Activated CD8-positive, alpha-beta T cell treated with anti-CD3 and anti-CD28 coated beads, Interleukin-2, amount 10 ng/mL, durations not matched to agents 7 days and 5 days (primary cell): ENCODE results near the gene INPP5J. TPM values are rescaled to one million over a fixed set of nuclear protein-coding genes. Genes with fewer than 3 reads are reported as not detected.
"Not testable (repeated sequence)": the region's sequence is repeated elsewhere in the genome, so short reads cannot be mapped to it uniquely, and the experiment has no call there.

Experiments used
- ATAC-seq: fragments of 150-1000 bp; cut with Tn5 transposase; one replicate; pipeline ENCODE4 v1.10.0; 2021; ENCODE audit warnings: moderate library complexity
- CTCF ChIA-PET: fragments of 350-600 bp; sonication (Branson Sonifier 250); formaldehyde crosslinking; loops from one replicate; lab custom pipeline; 2021; ENCODE audit warnings: antibody characterized with exemption; lab: Charles Lee
- POLR2A ChIA-PET: fragments of 350-600 bp; sonication (Branson Sonifier 250); formaldehyde crosslinking; loops from one replicate; lab custom pipeline; 2021; ENCODE audit warnings: antibody characterized with exemption; lab: Charles Lee
- DNase-seq: peaks from one replicate; pipeline ENCODE4 v3.0.0-alpha.2; 2020
- H3K27ac Mint-ChIP-seq: one replicate; pipeline ENCODE4 v1.8.0; 2021; ENCODE audit warnings: mild to moderate bottlenecking, mixed read lengths
- H3K27me3 Mint-ChIP-seq: one replicate; pipeline ENCODE4 v1.8.0; 2021; ENCODE audit warnings: low read depth, mixed read lengths
- H3K36me3 Mint-ChIP-seq: one replicate; pipeline ENCODE4 v1.8.0; 2021; ENCODE audit warnings: low read depth, mixed read lengths
- H3K4me1 Mint-ChIP-seq: one replicate; pipeline ENCODE4 v1.8.0; 2021; ENCODE audit warnings: low read depth, mixed read lengths
- H3K4me3 Mint-ChIP-seq: one replicate; pipeline ENCODE4 v1.8.0; 2021; ENCODE audit warnings: mild to moderate bottlenecking, mixed read lengths
- H3K9me3 Mint-ChIP-seq: one replicate; pipeline ENCODE4 v1.8.0; 2022; ENCODE audit warnings: mixed read lengths; ENCODE audit not compliant: insufficient read depth
- total RNA-seq, 2 experiments: library from RNA; stranded (reverse); gene quantifications; one replicate each; pipeline ENCODE4 v1.2.3, GENCODE V29; 2021

The INPP5J gene
- total RNA-seq, 2 experiments from 2014 or later = not detected

- Mint-ChIP-seq H3K4me3 (peak overlapping the region; percentile 43), H3K9me3 (no peaks in the 10 kb centered on the region), H3K4me1 (peaks cover 32% of the 10 kb centered on the region), H3K27me3 (peaks cover 5% of the 10 kb centered on the region), H3K36me3 (peaks cover 16% of the 10 kb centered on the region), H3K27ac (no peak overlapping the region)
- POLR2A ChIA-PET = interaction anchor here (0.8 kb wide), 1 partner anchor 130 kb away, joined by 3 read pairs; the partner anchor contains the start of gene PIK3IP1
- DNase-seq = no peak
- no peak for ATAC-seq
- CTCF ChIA-PET = interaction anchor here (0.6 to 2.4 kb wide), 6 partner anchors 41 to 248 kb away, joined by 3 to 8 read pairs (median 3); no protein-coding TSS in a partner anchor
These were observed 39.4 kb downstream of the INPP5J start for GRCh38 chr22:31162015-31162765.

GRCh38 chr22:31170971-31171370 lies 48.2 kb downstream of the INPP5J start:
- no peak for DNase-seq
- ChIA-PET CTCF (interaction anchor here (1.4 kb wide), 1 partner anchor 102 kb away, joined by 3 read pairs; no protein-coding TSS in a partner anchor), POLR2A (no interaction called here)
- Mint-ChIP-seq H3K27me3 (no peaks in the 10 kb centered on the region), H3K27ac (no peak overlapping the region), H3K4me3 (no peak overlapping the region), H3K36me3 (peaks cover 14% of the 10 kb centered on the region), H3K4me1 (peaks cover 9% of the 10 kb centered on the region), H3K9me3 (no peaks in the 10 kb centered on the region)
- no peak for ATAC-seq

GRCh38 chr22:31171734-31172133 lies 49.0 kb downstream of the INPP5J start:
- peaks cover 12% of the 10 kb centered on the region for H3K36me3 Mint-ChIP-seq
- CTCF ChIA-PET, H3K4me3 Mint-ChIP-seq, DNase-seq, ATAC-seq, H3K27me3 Mint-ChIP-seq, H3K9me3 Mint-ChIP-seq, POLR2A ChIA-PET, H3K27ac Mint-ChIP-seq, H3K4me1 Mint-ChIP-seq: not testable (repeated sequence)

DNA sequence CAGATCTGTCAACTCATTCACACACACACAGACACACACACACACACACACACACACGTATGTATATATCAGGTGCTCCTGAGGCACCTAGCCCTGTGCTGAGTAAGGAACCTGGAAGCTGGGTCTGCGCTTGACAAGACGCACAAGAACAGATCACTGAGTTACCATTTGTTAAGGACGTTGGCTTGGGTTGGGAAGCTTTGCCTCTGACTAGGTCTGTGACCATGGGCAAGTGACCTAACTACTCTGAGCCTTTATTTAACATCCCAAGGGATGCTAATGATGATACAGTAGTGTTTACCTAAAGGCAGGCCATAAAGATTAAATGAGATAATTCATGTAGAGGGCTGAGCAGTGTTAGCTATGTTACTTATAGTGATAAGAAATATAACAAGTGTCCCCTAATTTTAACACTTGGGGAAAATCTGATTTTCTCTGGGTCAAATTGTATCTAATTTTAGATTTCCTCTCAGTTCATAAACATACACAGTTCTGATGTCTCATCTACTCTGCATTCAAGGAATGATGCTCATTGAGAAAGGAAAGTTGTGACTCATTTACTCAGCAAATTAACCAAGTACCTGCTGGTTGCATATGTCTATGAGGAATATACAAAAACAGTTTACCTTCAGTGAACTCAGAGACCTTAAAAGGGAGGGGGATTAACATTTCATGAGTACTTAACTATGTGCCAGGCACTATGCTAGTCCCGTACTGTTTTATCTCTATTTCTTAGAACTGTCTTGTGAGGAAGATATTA lies 50.8 kb downstream of the INPP5J start:
- Mint-ChIP-seq H3K9me3 (no peaks in the 10 kb centered on the region), H3K36me3 (peaks cover 14% of the 10 kb centered on the region), H3K4me1 (peaks cover 9% of the 10 kb centered on the region), H3K27ac (peak overlapping the region; percentile 6), H3K27me3 (no peaks in the 10 kb centered on the region), H3K4me3 (no peak overlapping the region)
- POLR2A ChIA-PET = no interaction called here
- CTCF ChIA-PET = interaction anchor here (1.4 kb wide), 1 partner anchor 99 kb away, joined by 5 read pairs; no protein-coding TSS in a partner anchor
- no peak for ATAC-seq
- no peak for DNase-seq

DNA sequence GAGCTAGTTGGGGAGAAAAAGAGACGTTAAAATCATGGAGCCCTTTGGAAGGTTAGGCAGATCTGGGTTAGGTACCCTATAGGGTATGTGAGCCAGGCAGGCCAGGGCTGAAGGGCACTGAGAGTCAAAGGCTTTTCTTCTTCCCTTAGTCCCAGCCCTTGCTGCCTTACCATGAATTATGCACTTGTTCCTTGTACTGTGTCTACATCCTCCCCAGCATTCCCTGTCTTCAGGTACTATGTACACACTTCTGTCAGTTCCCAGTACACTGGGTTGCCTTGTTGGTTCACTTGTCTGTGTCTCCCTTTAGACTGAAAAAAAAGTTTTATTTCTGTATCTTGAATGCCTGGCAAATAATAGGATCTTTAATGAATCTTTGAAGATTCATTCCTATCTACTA lies 54.2 kb downstream of the INPP5J start:
- DNase-seq (no peak), ATAC-seq (no peak)
- Mint-ChIP-seq H3K27ac (no peak overlapping the region), H3K27me3 (no peaks in the 10 kb centered on the region), H3K4me3 (no peak overlapping the region), H3K4me1 (peaks cover 9% of the 10 kb centered on the region), H3K36me3 (peaks cover 14% of the 10 kb centered on the region), H3K9me3 (peaks cover 3% of the 10 kb centered on the region)
- POLR2A ChIA-PET = no interaction called here
- CTCF ChIA-PET = no interaction called here

GRCh38 chr22:31177420-31178162 lies 54.8 kb downstream of the INPP5J start:
- Mint-ChIP-seq H3K9me3 (peaks cover 3% of the 10 kb centered on the region), H3K4me1 (peaks cover 9% of the 10 kb centered on the region), H3K27me3 (no peaks in the 10 kb centered on the region), H3K4me3 (no peak overlapping the region), H3K27ac (no peak overlapping the region), H3K36me3 (peaks cover 16% of the 10 kb centered on the region)
- CTCF ChIA-PET = no interaction called here
- ATAC-seq (no peak), DNase-seq (no peak)
- POLR2A ChIA-PET = interaction anchor here (0.7 to 0.9 kb wide), 2 partner anchors 9 to 11 kb away, joined by 3 to 4 read pairs; no protein-coding TSS in a partner anchor

DNA sequence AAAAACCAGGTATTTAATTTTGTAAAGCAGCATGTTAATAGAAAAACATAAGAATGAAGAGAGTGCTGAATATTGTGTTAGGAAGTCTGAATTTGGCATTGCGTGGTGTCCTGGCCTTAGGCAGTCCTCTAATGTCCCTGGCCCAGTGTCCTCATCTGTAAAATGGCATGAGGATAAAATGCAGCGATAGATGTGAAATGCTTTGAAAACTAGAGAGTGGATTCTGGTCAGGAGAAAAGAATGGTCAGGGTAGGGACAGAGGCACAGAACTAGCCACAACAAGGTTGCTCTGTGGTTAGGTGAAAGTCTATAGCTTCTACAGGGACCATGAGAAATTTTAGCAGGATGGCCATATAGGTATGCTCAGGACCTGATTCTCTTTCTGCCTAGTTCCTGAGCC lies 56.1 kb downstream of the INPP5J start:
- Mint-ChIP-seq H3K4me1 (peaks cover 2% of the 10 kb centered on the region), H3K36me3 (peaks cover 16% of the 10 kb centered on the region), H3K4me3 (no peak overlapping the region), H3K27me3 (no peaks in the 10 kb centered on the region), H3K27ac (no peak overlapping the region), H3K9me3 (peaks cover 3% of the 10 kb centered on the region)
- POLR2A ChIA-PET = interaction anchor here (0.7 to 0.9 kb wide), 2 partner anchors 8 to 9 kb away, joined by 3 to 4 read pairs; no protein-coding TSS in a partner anchor
- DNase-seq (no peak), ATAC-seq (no peak)
- CTCF ChIA-PET = no interaction called here

GRCh38 chr22:31179345-31179744 lies 56.6 kb downstream of the INPP5J start:
- H3K36me3 Mint-ChIP-seq = peaks cover 14% of the 10 kb centered on the region
- DNase-seq (no peak), ATAC-seq (no peak)
- H3K9me3 Mint-ChIP-seq = peaks cover 3% of the 10 kb centered on the region
- no peaks in the 10 kb centered on the region for H3K27me3 Mint-ChIP-seq
- POLR2A ChIA-PET = no interaction called here
- no peak overlapping the region for H3K27ac Mint-ChIP-seq
- H3K4me3 Mint-ChIP-seq = no peak overlapping the region
- H3K4me1 Mint-ChIP-seq = no peaks in the 10 kb centered on the region
- CTCF ChIA-PET = no interaction called here

GRCh38 chr22:31184015-31184414 lies 61.2 kb downstream of the INPP5J start:
- POLR2A ChIA-PET = no interaction called here
- Mint-ChIP-seq H3K36me3 (peaks cover 22% of the 10 kb centered on the region), H3K27me3 (no peaks in the 10 kb centered on the region), H3K9me3 (peaks cover 3% of the 10 kb centered on the region), H3K27ac (no peak overlapping the region), H3K4me1 (no peaks in the 10 kb centered on the region), H3K4me3 (no peak overlapping the region)
- CTCF ChIA-PET = no interaction called here
- no peak for ATAC-seq
- no peak for DNase-seq
